Rectal smooth muscle tissue (tissue), 1 donor: ENCODE results near the gene PHTF1.
"Not testable (repeated sequence)": the region's sequence is repeated elsewhere in the genome, so short reads cannot be mapped to it uniquely, and the experiment has no call there.

ENCODE experiments used
- H3K27ac ChIP-seq: one replicate; pipeline ENCODE4 v1.7.0; 2013; ENCODE audit warnings: low read depth, low read length, inconsistent platforms
- H3K27me3 ChIP-seq: one replicate; pipeline ENCODE4 v1.7.0; 2013; ENCODE audit warnings: low read length; ENCODE audit not compliant: control insufficient read depth, insufficient read depth
- H3K36me3 ChIP-seq: one replicate; pipeline ENCODE4 v1.7.0; 2013; ENCODE audit warnings: low read length; ENCODE audit not compliant: control insufficient read depth, insufficient read depth
- H3K4me1 ChIP-seq: one replicate; pipeline ENCODE4 v1.7.0; 2013; ENCODE audit warnings: low read length; ENCODE audit not compliant: control insufficient read depth, insufficient read depth
- H3K4me3 ChIP-seq: one replicate; pipeline ENCODE4 v1.7.0; 2013; ENCODE audit warnings: low read length
- H3K9ac ChIP-seq: one replicate; pipeline ENCODE4 v1.7.0; 2013; ENCODE audit warnings: low read length

The PHTF1 gene

DNA sequence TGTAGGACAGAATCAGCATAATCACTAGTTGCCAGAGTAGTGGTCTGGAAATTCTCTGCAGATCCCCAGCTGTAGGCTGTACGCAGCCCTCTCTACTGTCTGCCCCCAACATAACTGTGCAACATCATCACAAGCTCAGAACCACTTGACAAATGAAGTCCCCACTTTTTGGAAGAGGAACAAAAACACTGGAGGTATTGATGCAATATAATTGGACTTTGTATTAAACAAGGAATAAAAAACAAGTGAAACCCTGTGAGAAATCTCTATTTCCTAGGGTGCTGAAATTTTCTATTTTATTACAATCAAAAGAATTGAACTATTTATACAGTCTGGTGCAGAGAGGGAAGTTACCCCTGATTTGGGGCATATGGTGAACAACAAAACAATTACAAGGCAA, 15.2 kb downstream of the PHTF1 start:
- Histone ChIP-seq H3K36me3 (no peaks in the 10 kb centered on the region), H3K27ac (no peak overlapping the region), H3K27me3 (no peaks in the 10 kb centered on the region), H3K4me1 (no peaks in the 10 kb centered on the region), H3K9ac (no peak overlapping the region), H3K4me3 (no peak overlapping the region)

GRCh38 chr1:113742515-113742914, 16.8 kb downstream of the PHTF1 start:
- no peak overlapping the region for H3K27ac ChIP-seq
- no peak overlapping the region for H3K9ac ChIP-seq
- no peaks in the 10 kb centered on the region for H3K36me3 ChIP-seq
- H3K27me3 ChIP-seq: no peaks in the 10 kb centered on the region
- no peak overlapping the region for H3K4me3 ChIP-seq
- H3K4me1 ChIP-seq: no peaks in the 10 kb centered on the region

DNA sequence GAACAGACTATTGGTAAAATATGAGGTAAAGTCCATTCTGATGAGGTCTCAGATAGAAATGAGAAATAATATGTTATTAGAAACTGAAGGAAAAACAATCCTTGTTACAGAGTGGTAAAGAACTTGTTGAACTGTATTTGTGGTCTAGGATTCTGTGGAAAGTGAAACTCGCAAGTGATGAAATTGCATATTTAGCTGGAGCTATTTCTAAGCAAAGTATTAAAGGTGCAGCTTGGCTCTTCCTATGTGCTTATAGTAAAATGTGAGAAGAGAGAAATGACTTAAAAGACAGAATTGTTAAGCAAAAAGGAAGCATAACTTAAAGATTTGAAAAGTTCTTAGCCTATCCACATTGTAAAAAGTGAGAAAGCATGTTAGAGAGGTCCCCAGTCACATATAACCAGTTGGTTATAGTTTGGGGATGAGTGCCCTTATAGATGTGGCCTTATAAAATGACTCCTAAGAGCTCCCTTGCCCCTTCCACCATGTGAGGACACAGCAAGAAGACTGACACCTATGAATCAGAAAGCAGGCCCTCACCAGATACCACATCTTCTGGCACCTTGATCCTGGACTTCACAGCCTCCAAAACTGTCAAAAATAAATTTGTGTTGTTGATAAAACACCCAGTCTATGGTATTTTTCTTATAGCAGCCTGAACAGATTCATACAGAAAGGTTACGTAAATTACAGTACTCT, 24.8 kb downstream of the PHTF1 start:
- no peaks in the 10 kb centered on the region for H3K27me3 ChIP-seq
- no peak overlapping the region for H3K27ac ChIP-seq
- no peak overlapping the region for H3K4me3 ChIP-seq
- peaks cover 6% of the 10 kb centered on the region for H3K36me3 ChIP-seq
- no peak overlapping the region for H3K9ac ChIP-seq
- no peaks in the 10 kb centered on the region for H3K4me1 ChIP-seq

DNA sequence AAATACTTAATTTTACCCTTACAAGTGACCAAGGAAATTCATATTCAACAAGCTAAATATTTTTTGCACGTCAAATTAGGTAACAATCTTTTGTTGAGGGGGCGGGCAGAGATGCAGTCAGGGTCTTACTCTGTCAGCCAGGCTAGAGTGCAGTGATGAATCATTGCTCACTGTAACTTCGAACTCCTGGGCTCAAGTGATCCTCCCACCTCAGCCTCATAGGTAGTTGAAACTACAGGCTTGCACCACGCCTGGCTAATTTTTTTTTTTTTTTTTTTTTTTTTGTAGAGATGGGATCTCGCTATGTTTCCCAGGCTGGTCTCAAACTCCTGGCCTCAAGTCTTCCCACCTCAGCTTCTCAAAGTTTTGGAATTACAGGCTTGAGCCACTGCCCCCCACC, 26.5 kb downstream of the PHTF1 start:
- Histone ChIP-seq H3K9ac (no peak overlapping the region), H3K27ac (no peak overlapping the region), H3K36me3 (peaks cover 8% of the 10 kb centered on the region), H3K27me3 (no peaks in the 10 kb centered on the region), H3K4me3 (no peak overlapping the region), H3K4me1 (no peaks in the 10 kb centered on the region)

DNA sequence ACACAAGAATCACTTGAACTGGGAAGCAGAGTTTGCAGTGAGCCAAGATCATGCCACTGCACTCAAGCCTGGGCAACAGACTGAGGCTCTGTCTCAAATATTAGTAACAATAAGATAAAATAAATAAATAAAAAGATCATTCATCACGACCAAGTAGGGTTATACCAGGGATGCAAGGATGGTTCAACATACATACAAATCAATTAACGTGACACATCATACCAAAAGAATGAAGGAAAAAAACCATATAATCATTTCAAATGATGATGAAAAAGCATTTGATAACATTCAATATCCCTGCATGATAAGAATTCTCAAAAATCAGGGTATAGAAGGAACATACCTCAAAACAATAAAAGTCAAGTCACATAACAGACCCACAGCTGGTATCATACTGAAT, 38.3 kb downstream of the PHTF1 start:
- Histone ChIP-seq H3K27ac (no peak overlapping the region), H3K27me3 (no peaks in the 10 kb centered on the region), H3K36me3 (no peaks in the 10 kb centered on the region), H3K4me3 (no peak overlapping the region), H3K9ac (no peak overlapping the region), H3K4me1 (no peaks in the 10 kb centered on the region)

GRCh38 chr1:113718621-113719020, 40.7 kb downstream of the PHTF1 start:
- not testable (repeated sequence) for H3K27me3 ChIP-seq, H3K4me1 ChIP-seq, H3K27ac ChIP-seq, H3K36me3 ChIP-seq, H3K9ac ChIP-seq, H3K4me3 ChIP-seq

- H3K9ac ChIP-seq, H3K36me3 ChIP-seq, H3K4me1 ChIP-seq: not testable (repeated sequence)
These were observed 41.8 kb downstream of the PHTF1 start for GRCh38 chr1:113717506-113717905.

DNA sequence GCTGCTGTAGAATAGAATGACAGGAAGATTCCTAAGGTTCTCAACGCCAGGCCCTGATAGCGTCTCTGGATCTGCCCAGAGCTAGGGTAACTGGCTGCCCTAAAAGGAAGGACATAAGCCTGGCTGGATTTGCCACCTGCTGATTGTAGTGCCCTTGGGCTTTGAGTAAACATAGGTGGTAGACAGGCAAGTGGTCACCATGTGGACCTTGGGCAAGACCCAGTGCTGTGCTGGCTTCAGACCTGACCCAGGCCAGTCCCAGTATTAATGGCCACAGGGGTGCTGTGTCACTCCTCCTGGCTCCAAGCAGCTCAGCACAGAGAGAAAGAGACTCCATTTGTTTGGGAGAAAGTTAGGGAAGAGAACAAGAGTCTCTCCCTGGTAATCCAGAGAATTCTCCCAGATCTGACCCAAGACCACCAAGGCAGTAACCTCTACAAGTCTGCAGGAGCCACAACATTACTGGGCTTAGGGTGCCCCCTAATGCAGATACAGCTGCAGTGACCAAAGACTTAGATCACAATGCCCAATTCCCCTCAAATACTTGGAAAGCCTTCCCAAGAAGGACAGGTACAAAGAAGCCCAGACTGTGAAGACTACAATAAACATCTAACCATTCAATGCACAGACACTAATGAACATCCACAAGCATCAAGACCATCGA, 44.5 kb downstream of the PHTF1 start:
- H3K4me1 ChIP-seq: no peaks in the 10 kb centered on the region
- no peaks in the 10 kb centered on the region for H3K36me3 ChIP-seq
- no peak overlapping the region for H3K9ac ChIP-seq
- H3K27me3 ChIP-seq: no peaks in the 10 kb centered on the region
- no peak overlapping the region for H3K27ac ChIP-seq
- H3K4me3 ChIP-seq: no peak overlapping the region

More at GRCh38 chr1:113717506-113717905, 41.8 kb downstream of the PHTF1 start:
- H3K27me3 ChIP-seq, H3K4me3 ChIP-seq, H3K27ac ChIP-seq: not testable (repeated sequence)

GRCh38 chr1:113701429-113701828, 57.9 kb downstream of the PHTF1 start:
- Histone ChIP-seq H3K4me3 (no peak overlapping the region), H3K36me3 (peaks cover 5% of the 10 kb centered on the region), H3K27me3 (no peaks in the 10 kb centered on the region), H3K9ac (no peak overlapping the region), H3K27ac (no peak overlapping the region), H3K4me1 (no peaks in the 10 kb centered on the region)

GRCh38 chr1:113694910-113695309, 64.4 kb downstream of the PHTF1 start:
- Histone ChIP-seq H3K4me1 (no peaks in the 10 kb centered on the region), H3K9ac (no peak overlapping the region), H3K4me3 (no peak overlapping the region), H3K27ac (no peak overlapping the region), H3K27me3 (no peaks in the 10 kb centered on the region), H3K36me3 (peaks cover 5% of the 10 kb centered on the region)

DNA sequence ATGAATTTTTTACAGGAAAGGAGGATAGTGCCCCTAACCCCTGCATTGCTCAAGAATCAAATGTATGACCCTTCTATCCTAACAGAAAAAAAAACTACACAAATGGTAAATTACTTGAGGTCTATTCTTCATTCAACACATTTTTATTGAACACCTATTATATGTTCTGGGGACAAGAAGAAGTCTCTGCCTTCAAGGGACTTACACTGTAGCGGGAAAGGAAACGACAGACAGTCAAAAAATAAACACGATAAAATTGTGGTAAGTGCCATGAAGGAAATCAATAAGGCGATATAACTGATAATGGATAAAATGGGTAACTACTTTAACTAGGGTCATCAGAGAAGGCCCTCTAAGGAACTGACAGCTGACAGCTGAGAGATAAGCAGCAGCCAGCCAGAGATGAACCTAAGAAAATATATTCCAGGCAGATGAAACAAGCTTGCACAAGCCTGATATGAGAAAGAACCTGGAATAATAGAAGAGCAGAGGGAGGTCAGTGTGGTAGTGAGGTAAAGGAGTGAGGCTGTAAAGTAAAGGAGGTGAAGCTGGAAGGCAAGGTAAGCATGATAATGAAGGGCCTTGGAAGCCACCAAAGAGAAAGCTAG, 66.4 kb downstream of the PHTF1 start:
- Histone ChIP-seq H3K9ac (no peak overlapping the region), H3K36me3 (no peaks in the 10 kb centered on the region), H3K27me3 (no peaks in the 10 kb centered on the region), H3K4me3 (no peak overlapping the region), H3K4me1 (no peaks in the 10 kb centered on the region), H3K27ac (no peak overlapping the region)

DNA sequence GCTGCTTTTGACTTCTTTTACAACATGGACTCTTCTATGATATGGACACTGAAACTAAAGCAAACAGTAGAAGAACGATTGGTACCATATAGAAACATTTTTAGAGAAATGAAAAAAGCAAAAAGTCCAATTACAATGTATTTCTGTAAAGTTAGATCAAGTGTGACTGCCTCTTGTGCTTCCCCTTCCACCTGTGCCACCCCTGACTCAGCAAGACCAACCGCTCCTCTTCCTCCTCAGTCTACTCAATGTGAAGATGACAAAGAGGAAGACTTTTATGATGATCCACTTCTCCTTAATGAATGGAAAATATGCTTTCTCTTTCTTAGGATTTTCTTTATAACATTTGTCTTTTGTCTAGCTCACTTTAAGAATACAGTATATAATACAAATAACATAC, 66.9 kb downstream of the PHTF1 start:
- H3K4me1 ChIP-seq: no peaks in the 10 kb centered on the region
- H3K27ac ChIP-seq: no peak overlapping the region
- no peaks in the 10 kb centered on the region for H3K27me3 ChIP-seq
- no peak overlapping the region for H3K9ac ChIP-seq
- no peak overlapping the region for H3K4me3 ChIP-seq
- no peaks in the 10 kb centered on the region for H3K36me3 ChIP-seq

GRCh38 chr1:113691184-113691583, 68.1 kb downstream of the PHTF1 start:
- no peaks in the 10 kb centered on the region for H3K27me3 ChIP-seq
- no peak overlapping the region for H3K27ac ChIP-seq
- H3K4me1 ChIP-seq: no peaks in the 10 kb centered on the region
- H3K36me3 ChIP-seq: no peaks in the 10 kb centered on the region
- H3K4me3 ChIP-seq: no peak overlapping the region
- H3K9ac ChIP-seq: no peak overlapping the region
